DMS114 treated with DMSO at 0.1 percent for 48 hours (cell line): ENCODE measurements around the gene PTK7.
A peak's percentile ranks its signal among the peaks of the same experiment; 100 is the strongest.

Experiments used
- DNase-seq: peaks from one replicate; lab custom pipeline; 2025; ENCODE audit not compliant: unreplicated experiment; lab: John Stamatoyannopoulos, UW

PTK7 gene

GRCh38 chr6:43178951-43179830 is 103.1 kb downstream of the PTK7 start:
- DNase-seq, result no peak

GRCh38 chr6:43180058-43180457 is 103.9 kb downstream of the PTK7 start:
- no peak for DNase-seq

GRCh38 chr6:43180985-43181384 is 104.9 kb downstream of the PTK7 start:
- no peak for DNase-seq

GRCh38 chr6:43181621-43181941 is 105.5 kb downstream of the PTK7 start:
- no peak for DNase-seq

- DNase-seq, result peak; percentile 63
Measured at GRCh38 chr6:43181942-43182860, 106.1 kb downstream of the PTK7 start, which contains the start of gene CUL9. Gene CUL9 (plus strand): TSS chr6:43182196. CDS start chr6:43184311, 2,115 bp downstream.

GRCh38 chr6:43183441-43183840 is 107.3 kb downstream of the PTK7 start:
- DNase-seq, result no peak

- no peak for DNase-seq
Measured at GRCh38 chr6:43184268-43184985, 108.3 kb downstream of the PTK7 start.

- no peak for DNase-seq
Measured at GRCh38 chr6:43185391-43185985, 109.4 kb downstream of the PTK7 start.

- DNase-seq, result no peak
Measured at GRCh38 chr6:43186019-43186418, 109.9 kb downstream of the PTK7 start.

- DNase-seq, result no peak
Measured at GRCh38 chr6:43186706-43187105, 110.6 kb downstream of the PTK7 start.

- DNase-seq, result no peak
Measured at GRCh38 chr6:43187821-43188220, 111.7 kb downstream of the PTK7 start.

GRCh38 chr6:43188426-43188825 is 112.3 kb downstream of the PTK7 start:
- no peak for DNase-seq

GRCh38 chr6:43189776-43190304 is 113.7 kb downstream of the PTK7 start:
- DNase-seq, result no peak

GRCh38 chr6:43192911-43193310 is 116.8 kb downstream of the PTK7 start:
- DNase-seq, result no peak

- no peak for DNase-seq
Measured at GRCh38 chr6:43193929-43194328, 117.8 kb downstream of the PTK7 start.

GRCh38 chr6:43196337-43196736 is 120.2 kb downstream of the PTK7 start:
- DNase-seq, result no peak

- DNase-seq, result no peak
Measured at GRCh38 chr6:43199912-43200311, 123.8 kb downstream of the PTK7 start.

GRCh38 chr6:43200541-43200940 is 124.4 kb downstream of the PTK7 start:
- DNase-seq, result no peak

GRCh38 chr6:43202451-43202850 is 126.3 kb downstream of the PTK7 start:
- no peak for DNase-seq

GRCh38 chr6:43203029-43203717 is 127.1 kb downstream of the PTK7 start:
- DNase-seq, result no peak
